OCI-LY1 (cell line): ENCODE data around the gene DUSP16.

ENCODE experiments used
- EZH2 ChIP-seq: fragments of 200-600 bp; sonication (generic), shearing (Covaris generic); IDR thresholded peaks from 2 replicates; pipeline ENCODE4 v1.8.0; 2017; ENCODE audit warnings: borderline replicate concordance, mixed run types, mild to moderate bottlenecking, antibody characterized with exemption, low read length, moderate library complexity, mixed read lengths
- TF ChIP-seq, protein P1 (sequence below): fragments of 200-600 bp; sonication (generic), shearing (Covaris generic); IDR thresholded peaks from 2 replicates; pipeline ENCODE4 v1.5.1; 2017; ENCODE audit warnings: mild to moderate bottlenecking, antibody characterized with exemption, low read length, moderate library complexity, mixed read lengths

DNA sequence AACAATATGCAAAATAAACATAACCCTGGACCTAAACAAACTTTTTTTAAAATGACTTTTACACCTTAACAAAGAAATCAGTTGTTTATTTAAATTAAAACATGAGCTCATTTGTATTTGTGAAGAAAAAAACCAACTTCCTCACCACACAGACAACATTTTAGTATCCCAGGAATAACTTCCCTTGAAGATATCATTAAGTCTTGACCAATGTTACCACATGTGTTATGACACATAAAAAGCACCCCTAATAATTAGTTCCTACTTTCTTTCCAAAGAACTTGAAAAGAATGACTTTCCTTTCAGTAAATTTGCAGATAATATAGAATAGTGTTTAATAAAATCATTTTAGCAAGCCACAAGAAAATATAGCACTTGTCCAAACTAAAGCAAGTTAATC, 42.4 kb downstream of the DUSP16 start:
- TF ChIP-seq, protein P1, sequence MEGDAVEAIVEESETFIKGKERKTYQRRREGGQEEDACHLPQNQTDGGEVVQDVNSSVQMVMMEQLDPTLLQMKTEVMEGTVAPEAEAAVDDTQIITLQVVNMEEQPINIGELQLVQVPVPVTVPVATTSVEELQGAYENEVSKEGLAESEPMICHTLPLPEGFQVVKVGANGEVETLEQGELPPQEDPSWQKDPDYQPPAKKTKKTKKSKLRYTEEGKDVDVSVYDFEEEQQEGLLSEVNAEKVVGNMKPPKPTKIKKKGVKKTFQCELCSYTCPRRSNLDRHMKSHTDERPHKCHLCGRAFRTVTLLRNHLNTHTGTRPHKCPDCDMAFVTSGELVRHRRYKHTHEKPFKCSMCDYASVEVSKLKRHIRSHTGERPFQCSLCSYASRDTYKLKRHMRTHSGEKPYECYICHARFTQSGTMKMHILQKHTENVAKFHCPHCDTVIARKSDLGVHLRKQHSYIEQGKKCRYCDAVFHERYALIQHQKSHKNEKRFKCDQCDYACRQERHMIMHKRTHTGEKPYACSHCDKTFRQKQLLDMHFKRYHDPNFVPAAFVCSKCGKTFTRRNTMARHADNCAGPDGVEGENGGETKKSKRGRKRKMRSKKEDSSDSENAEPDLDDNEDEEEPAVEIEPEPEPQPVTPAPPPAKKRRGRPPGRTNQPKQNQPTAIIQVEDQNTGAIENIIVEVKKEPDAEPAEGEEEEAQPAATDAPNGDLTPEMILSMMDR: no peak
- TF ChIP-seq EZH2: no peak
